ENCODE results near the gene AKAP9.
"Not testable (repeated sequence)": the region's sequence is repeated elsewhere in the genome, so short reads cannot be mapped to it uniquely, and the experiment has no call there.

The AKAP9 gene

GRCh38 chr7:92137557-92137956 lies 196.9 kb downstream of the AKAP9 start:
- DNase-seq, result no peak

- no peak for DNase-seq
These were observed 200.5 kb downstream of the AKAP9 start for GRCh38 chr7:92141161-92141560.

- DNase-seq, result not testable (repeated sequence)
These were observed 202.1 kb downstream of the AKAP9 start for GRCh38 chr7:92142791-92143190.

GRCh38 chr7:92143192-92143880 lies 202.7 kb downstream of the AKAP9 start:
- not testable (repeated sequence) for DNase-seq

- no peak for DNase-seq
These were observed 209.1 kb downstream of the AKAP9 start for GRCh38 chr7:92149736-92150239.

- no peak for DNase-seq
These were observed 209.9 kb downstream of the AKAP9 start for GRCh38 chr7:92150450-92151017.

GRCh38 chr7:92155108-92155739 lies 214.6 kb downstream of the AKAP9 start:
- DNase-seq, result no peak

GRCh38 chr7:92156990-92157389 lies 216.3 kb downstream of the AKAP9 start:
- DNase-seq, result no peak

- no peak for DNase-seq
These were observed 218.3 kb downstream of the AKAP9 start for GRCh38 chr7:92158660-92159575.
